Gastroesophageal sphincter (tissue), 4 donors: ENCODE data around the gene CEMIP. TPM values are rescaled to one million over a fixed set of nuclear protein-coding genes. Genes with fewer than 3 reads are reported as not detected.

Experiments
- ATAC-seq: fragments of 150-250 bp; one replicate; pipeline ENCODE4 v1.9.1; 2016; ENCODE audit warnings: mild to moderate bottlenecking, moderate library complexity
- H3K27ac ChIP-seq, 4 donors: fragments of 200-600 bp; sonication (generic) in 3 of 4; 1 replicate in 3 of 4; 2 replicates in 1 of 4; pipeline ENCODE4 v1.5.1; 2016 to 2019
- H3K27me3 ChIP-seq: fragments of 200-600 bp; sonication (generic); one replicate; pipeline ENCODE4 v1.5.1; 2019
- H3K36me3 ChIP-seq, 2 donors: fragments of 200-600 bp; sonication (generic); one replicate each; pipeline ENCODE4 v1.5.1; 2019; ENCODE audit warnings: control low read depth in 1 of 2
- H3K4me1 ChIP-seq, 3 donors: fragments of 200-600 bp; sonication (generic); 1 replicate in 2 of 3; 2 replicates in 1 of 3; pipeline ENCODE4 v1.5.1; 2016 to 2019; ENCODE audit warnings: control low read depth in 2 of 3
- H3K4me3 ChIP-seq, 2 donors: fragments of 200-600 bp; sonication (generic); one replicate each; pipeline ENCODE4 v1.5.1; 2019; ENCODE audit warnings: mild to moderate bottlenecking in 1 of 2, moderate library complexity in 1 of 2
- H3K9me3 ChIP-seq, 3 donors: fragments of 200-600 bp; sonication (generic); one replicate each; pipeline ENCODE4 v1.5.1; 2017 to 2019; ENCODE audit warnings: control low read depth in 2 of 3
- CTCF ChIP-seq, 4 experiments: fragments of 200-600 bp in 2 of 4; fragments of 450-650 bp in 2 of 4; sonication (generic) in 1 of 4; IDR thresholded peaks; one replicate each; pipeline ENCODE4 v1.5.1; 2017 to 2019; ENCODE audit warnings: antibody characterized with exemption in 4 of 4, mild to moderate bottlenecking in 2 of 4, moderate library complexity in 2 of 4
- EP300 ChIP-seq: sonication (generic); formaldehyde crosslinking; IDR thresholded peaks from one replicate; pipeline ENCODE4 v1.6.1; 2017; ENCODE audit warnings: antibody characterized with exemption, mild to moderate bottlenecking
- POLR2A ChIP-seq, 2 donors: fragments of 450-650 bp; IDR thresholded peaks; one replicate each; pipeline ENCODE4 v1.6.1; 2017; ENCODE audit warnings: antibody characterized with exemption in 2 of 2, mild to moderate bottlenecking in 2 of 2, moderate library complexity in 1 of 2
- POLR2AphosphoS5 ChIP-seq: sonication (generic); formaldehyde crosslinking; IDR thresholded peaks from one replicate; pipeline ENCODE4 v1.6.1; 2017; ENCODE audit warnings: antibody characterized with exemption
- WGBS, 2 donors: methylation state at CpG; one replicate each; pipeline ENCODE4 v1.1.5; 2018; ENCODE audit warnings: low coverage in 1 of 2; 5-methylcytosine and 5-hydroxymethylcytosine counted together
- total RNA-seq, 4 donors: library from RNA; depleted of rRNA; stranded (reverse); fragments of >200 nt; gene quantifications; one replicate each; pipeline ENCODE4 v1.1.0, GENCODE V29; 2016

The CEMIP gene
- total RNA-seq, 4 donors from 2014 or later, result 0.35 to 0.54 TPM; not detected in 2

GRCh38 chr15:80835336-80835735 lies 56.2 kb downstream of the CEMIP start:
- WGBS, 2 donors, result 69 to 100% methylated on average over 1 to 2 of the region's 4 CpGs
- Histone ChIP-seq H3K27ac (no peak overlapping the region), H3K4me3 (no peak overlapping the region), H3K4me1 (peaks cover 0 to 9% (median 0%) of the 10 kb centered on the region in 3 donors), H3K27me3 (no peaks in the 10 kb centered on the region), H3K36me3 (no peaks in the 10 kb centered on the region), H3K9me3 (no peaks in the 10 kb centered on the region)
- TF ChIP-seq POLR2AphosphoS5, result no peak
- TF ChIP-seq CTCF (IDR thresholded peaks at IDR 0.05), result no peak
- TF ChIP-seq POLR2A (IDR thresholded peaks at IDR 0.05), result no peak
- no peak for TF ChIP-seq EP300
- ATAC-seq, result no peak

GRCh38 chr15:80836223-80836622 lies 57.1 kb downstream of the CEMIP start:
- Histone ChIP-seq H3K4me3 (no peak overlapping the region), H3K27ac (no peak overlapping the region), H3K9me3 (no peaks in the 10 kb centered on the region), H3K27me3 (no peaks in the 10 kb centered on the region), H3K36me3 (no peaks in the 10 kb centered on the region), H3K4me1 (peaks cover 0 to 17% (median 0%) of the 10 kb centered on the region in 3 donors)
- WGBS, 2 donors, result 74 to 81% methylated on average over 7 of the region's 9 CpGs
- ATAC-seq, result no peak
- no peak for TF ChIP-seq CTCF (IDR thresholded peaks at IDR 0.05)

- no peak for ATAC-seq
- Histone ChIP-seq H3K36me3 (no peaks in the 10 kb centered on the region), H3K9me3 (no peaks in the 10 kb centered on the region), H3K4me3 (no peak overlapping the region), H3K4me1 (peaks cover 0 to 12% (median 0%) of the 10 kb centered on the region in 3 donors), H3K27ac (no peak overlapping the region), H3K27me3 (no peaks in the 10 kb centered on the region)
- TF ChIP-seq EP300 (no peak), POLR2A (IDR thresholded peaks at IDR 0.05) (no peak), POLR2AphosphoS5 (no peak), CTCF (IDR thresholded peaks at IDR 0.05) (no peak)
- 65 to 95% methylated on average over 2 to 3 of the region's 3 CpGs for WGBS, 2 donors
These were observed 57.8 kb downstream of the CEMIP start for GRCh38 chr15:80837006-80837405.

DNA sequence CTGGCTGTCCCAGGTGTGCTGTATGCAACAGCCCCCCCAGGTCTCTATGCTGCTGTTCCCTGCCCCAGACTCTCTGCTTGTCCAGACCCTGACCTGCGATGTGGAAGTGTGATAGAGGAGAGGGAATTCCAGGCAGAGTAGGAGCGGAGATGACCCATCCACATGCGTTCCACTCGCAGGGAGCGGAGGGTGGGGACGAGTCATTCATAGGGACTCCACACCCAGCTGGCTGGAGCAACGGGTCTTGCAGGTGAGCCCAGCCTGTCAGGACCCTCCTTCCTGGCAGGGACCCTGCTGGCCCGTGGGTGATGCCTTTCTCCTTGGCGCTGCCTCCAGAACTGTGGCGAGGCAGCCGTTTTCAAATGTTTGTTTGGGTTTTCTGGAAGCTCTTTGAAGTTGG lies 58.8 kb downstream of the CEMIP start:
- TF ChIP-seq POLR2AphosphoS5 (no peak), EP300 (no peak), POLR2A (IDR thresholded peaks at IDR 0.05) (no peak), CTCF (IDR thresholded peaks at IDR 0.05) (no peak)
- Histone ChIP-seq H3K27ac (no peak overlapping the region), H3K4me1 (peaks cover 0 to 11% (median 0%) of the 10 kb centered on the region in 3 donors), H3K9me3 (no peaks in the 10 kb centered on the region), H3K4me3 (no peak overlapping the region), H3K36me3 (no peaks in the 10 kb centered on the region), H3K27me3 (no peaks in the 10 kb centered on the region)
- no peak for ATAC-seq
- WGBS, 2 donors, result 93% methylated on average over 3 of the region's 11 CpGs; no CpG with 5 or more reads in 1 of the 2 donors

- no peaks in the 10 kb centered on the region for H3K27me3 ChIP-seq
- no peak for ATAC-seq
- WGBS, 2 donors, result 92% methylated on average over 2 of the region's 7 CpGs; no CpG with 5 or more reads in 1 of the 2 donors
- H3K4me3 ChIP-seq, result no peak overlapping the region
- no peaks in the 10 kb centered on the region for H3K9me3 ChIP-seq
- TF ChIP-seq EP300 (no peak), POLR2A (IDR thresholded peaks at IDR 0.05) (no peak), POLR2AphosphoS5 (no peak), CTCF (IDR thresholded peaks at IDR 0.05) (no peak)
- peaks cover 0 to 11% (median 0%) of the 10 kb centered on the region in 3 donors for H3K4me1 ChIP-seq
- H3K27ac ChIP-seq, result no peak overlapping the region
- no peaks in the 10 kb centered on the region for H3K36me3 ChIP-seq
These were observed 59.5 kb downstream of the CEMIP start for GRCh38 chr15:80838666-80839065.
